HepG2 (cell line): Measurements from ENCODE around the gene TNXB. TPM values are rescaled to one million over a fixed set of nuclear protein-coding genes. Genes with fewer than 3 reads are reported as not detected.

ENCODE experiments used
- ATF5 ChIP-seq: sonication (generic); formaldehyde crosslinking; IDR thresholded peaks from 2 replicates; pipeline ENCODE4 v1.4.0; 2020; ENCODE audit warnings: mild to moderate bottlenecking, low read depth, missing genetic modification reagents
- CENPX ChIP-seq: sonication (generic); formaldehyde crosslinking; IDR thresholded peaks from 2 replicates; pipeline ENCODE4 v1.9.0; 2021; ENCODE audit warnings: mild to moderate bottlenecking, missing genetic modification reagents, moderate library complexity
- EEA1 ChIP-seq: sonication (generic); formaldehyde crosslinking; IDR thresholded peaks from 2 replicates; pipeline ENCODE4 v1.5.1; 2020; ENCODE audit warnings: mild to moderate bottlenecking, missing genetic modification reagents, borderline replicate concordance
- HDAC1 ChIP-seq: sonication (generic); formaldehyde crosslinking; IDR thresholded peaks from 2 replicates; pipeline ENCODE4 v1.5.1; 2020; ENCODE audit warnings: mild to moderate bottlenecking, missing genetic modification reagents
- MAX ChIP-seq: IDR thresholded peaks from 2 replicates; pipeline ENCODE4 v1.6.1; 2012; ENCODE audit warnings: inconsistent platforms
- MBNL3 ChIP-seq: fragments of 250-450 bp; sonication (Bioruptor Pico); conservative IDR thresholded peaks from 2 replicates; pipeline ENCODE4 v1.8.0; 2022; ENCODE audit warnings: mild to moderate bottlenecking, inconsistent platforms
- MXD3 ChIP-seq: IDR thresholded peaks from 2 replicates; pipeline ENCODE4 v1.6.1; 2016; ENCODE audit warnings: mild to moderate bottlenecking, missing biosample characterization, missing genetic modification reagents
- PLRG1 ChIP-seq: fragments of 450-650 bp; conservative IDR thresholded peaks from 2 replicates; pipeline ENCODE4 v1.6.1; 2016
- SMAD3 ChIP-seq: sonication (generic); formaldehyde crosslinking; IDR thresholded peaks from 2 replicates; pipeline ENCODE4 v1.4.0; 2020; ENCODE audit warnings: missing genetic modification reagents
- ZNF12 ChIP-seq: sonication (generic); formaldehyde crosslinking; IDR thresholded peaks from 2 replicates; pipeline ENCODE4 v1.5.0; 2020; ENCODE audit warnings: missing genetic modification reagents
- ZNF142 ChIP-seq: sonication (generic); formaldehyde crosslinking; IDR thresholded peaks from 2 replicates; pipeline ENCODE4 v1.4.0; 2020; ENCODE audit warnings: missing genetic modification reagents
- ZNF350 ChIP-seq: sonication (generic); formaldehyde crosslinking; IDR thresholded peaks from 2 replicates; pipeline ENCODE4 v1.4.0; 2020; ENCODE audit warnings: mild to moderate bottlenecking, low read depth, missing genetic modification reagents, borderline replicate concordance
- ZNF609 ChIP-seq: sonication (generic); formaldehyde crosslinking; IDR thresholded peaks from 2 replicates; pipeline ENCODE4 v1.4.0; 2020; ENCODE audit warnings: mild to moderate bottlenecking, missing genetic modification reagents, borderline replicate concordance
- ZNF644 ChIP-seq: IDR thresholded peaks from 2 replicates; pipeline ENCODE4 v1.6.1; 2016; ENCODE audit warnings: low read depth
- ZNF704 ChIP-seq: sonication (generic); formaldehyde crosslinking; IDR thresholded peaks from 2 replicates; pipeline ENCODE4 v1.8.1; 2023; ENCODE audit warnings: mild to moderate bottlenecking, inconsistent platforms, moderate library complexity, missing genetic modification reagents, borderline replicate concordance
- polyA plus RNA-seq, 8 experiments: library from polyadenylated mRNA; depleted of rRNA in 3 of 8; stranded (reverse) in 7 of 8; unstranded in 1 of 8; fragments of >200 nt; fragmentation: Illumina TruSeq in 4 of 8; extraction: Trizol in 4 of 8; gene quantifications; 2 replicates each; pipeline versions ENCODE4 v1.2.1 to v1.2.3, GENCODE V29; 2011 to 2016; ENCODE audit warnings: low read depth in 4 of 8, missing spikeins in 1 of 8, mixed read lengths in 1 of 8; ENCODE audit not compliant: insufficient read depth in 1 of 8
- total RNA-seq, 5 experiments: library from RNA; depleted of rRNA; stranded (reverse); fragments of >200 nt; fragmentation: Illumina TruSeq; extraction: Trizol; gene quantifications; 2 replicates each; pipeline ENCODE4 v1.2.3, GENCODE V29; 2016; ENCODE audit warnings: low read depth in 1 of 5

TNXB gene
- total and polyA plus RNA-seq, 2 of the 13 experiments (the other 11 are each of a cell fraction or from before 2014, with no cell fraction given), result 1.6 to 2.7 TPM

GRCh38 chr6:32118782-32119628 lies 9.9 kb upstream of the TNXB start (continued):
- TF ChIP-seq ZNF609 (CRISPR knock-in tag) (peak; percentile 40; the same call in 1 of the 2 replicates), MBNL3 (CRISPR knock-in tag) (no peak), HDAC1 (CRISPR knock-in tag) (peak; percentile 58; the same call in 1 of the 2 replicates), SMAD3 (CRISPR knock-in tag) (peak; percentile 65), CENPX (no peak), ATF5 (CRISPR knock-in tag) (no peak), ZNF644 (peak; percentile 40; the same call in 1 of the 2 replicates), MXD3 (CRISPR knock-in tag) (peak; percentile 50), ZNF704 (CRISPR knock-in tag) (no peak; the same call in 1 of the 2 replicates), ZNF12 (CRISPR knock-in tag) (0 out of 2 replicates have a peak, but pooled peaks have one; percentile 33), MAX (no peak; the same call in 1 of the 2 replicates), ZNF142 (CRISPR knock-in tag) (peak; percentile 81), PLRG1 (no peak), EEA1 (CRISPR knock-in tag) (peak; percentile 44; the same call in 1 of the 2 replicates), ZNF350 (CRISPR knock-in tag) (peak; percentile 62)
